ENCODE data around the gene ZNF830. TPM values are rescaled to one million over a fixed set of nuclear protein-coding genes. Genes with fewer than 3 reads are reported as not detected.

Gene ZNF830
- total and polyA plus RNA-seq, 4 donors = 3.6 to 6.9 (median 4.6) TPM

- H3K9me3 ChIP-seq (ENCODE audit: control insufficient read depth in 4 of 4, low read length in 3 of 4) = no peaks in the 10 kb centered on the region
- H3K4me3 ChIP-seq (ENCODE audit: low read depth in 1 of 3, low read length in 3 of 3) = no peak overlapping the region
- 88% methylated on average over 2 of the region's 2 CpGs for WGBS
- no peaks in the 10 kb centered on the region for H3K27me3 ChIP-seq (ENCODE audit: control insufficient read depth in 4 of 4, insufficient read depth in 4 of 4, low read length in 3 of 4)
- peaks cover 2 to 43% (median 31%) of the 10 kb centered on the region in 4 donors for H3K36me3 ChIP-seq (ENCODE audit: control insufficient read depth in 4 of 4, insufficient read depth in 3 of 4, low read depth in 1 of 4, low read length in 3 of 4)
- no peaks in the 10 kb centered on the region for H3K4me1 ChIP-seq (ENCODE audit: control insufficient read depth in 4 of 4, insufficient read depth in 4 of 4, low read length in 3 of 4)
- H3K27ac ChIP-seq (ENCODE audit: low read depth in 1 of 2, low read length in 2 of 2) = no peak overlapping the region
- TF ChIP-seq MAX (IDR thresholded peaks at IDR 0.05) (no peak), JUND (IDR thresholded peaks at IDR 0.05) (no peak), SP1 (IDR thresholded peaks at IDR 0.05) (no peak), FOXA2 (IDR thresholded peaks at IDR 0.05) (no peak), TAF1 (conservative IDR thresholded peaks at IDR 0.05) (no peak), NR2F2 (IDR thresholded peaks at IDR 0.05) (no peak), HNF4G (IDR thresholded peaks at IDR 0.05) (no peak), CTCF (IDR thresholded peaks at IDR 0.05; ENCODE audit: low read depth, low read length, missing input control) (no peak), RAD21 (IDR thresholded peaks at IDR 0.05) (no peak), FOXA1 (IDR thresholded peaks at IDR 0.05) (no peak), RXRA (IDR thresholded peaks at IDR 0.05) (no peak), HNF4A (conservative IDR thresholded peaks at IDR 0.05) (no peak), GABPA (IDR thresholded peaks at IDR 0.05 in 1 of 2, conservative IDR thresholded peaks at IDR 0.05 in 1 of 2) (no peak), REST (IDR thresholded peaks at IDR 0.05) (no peak), ATF3 (IDR thresholded peaks at IDR 0.05) (no peak), ZBTB33 (IDR thresholded peaks at IDR 0.05) (no peak)
- no peak for DNase-seq (ENCODE audit: low spot score)
- H3K9ac ChIP-seq (ENCODE audit: low read depth in 1 of 2, low read length in 2 of 2) = no peak overlapping the region
These were observed 27.3 kb downstream of the ZNF830 start for GRCh38 chr17:34988644-34989043.

GRCh38 chr17:34989473-34989872 is 28.1 kb downstream of the ZNF830 start:
- H3K9ac ChIP-seq (ENCODE audit: low read depth in 1 of 2, low read length in 2 of 2) = no peak overlapping the region
- H3K4me3 ChIP-seq (ENCODE audit: low read depth in 1 of 3, low read length in 3 of 3) = no peak overlapping the region
- DNase-seq (ENCODE audit: low spot score) = no peak
- no peak for TF ChIP-seq GABPA (IDR thresholded peaks at IDR 0.05 in 1 of 2, conservative IDR thresholded peaks at IDR 0.05 in 1 of 2)
- TF ChIP-seq ATF3 (IDR thresholded peaks at IDR 0.05) = no peak
- TF ChIP-seq HNF4G (IDR thresholded peaks at IDR 0.05) = no peak
- TF ChIP-seq SP1 (IDR thresholded peaks at IDR 0.05) = no peak
- TF ChIP-seq FOXA2 (IDR thresholded peaks at IDR 0.05) = no peak
- no peak for TF ChIP-seq TAF1 (conservative IDR thresholded peaks at IDR 0.05)
- no peak for TF ChIP-seq RXRA (IDR thresholded peaks at IDR 0.05)
- no peak for TF ChIP-seq NR2F2 (IDR thresholded peaks at IDR 0.05)
- TF ChIP-seq FOXA1 (IDR thresholded peaks at IDR 0.05) = no peak
- TF ChIP-seq EGR1 (IDR thresholded peaks at IDR 0.05; ENCODE audit: low read depth in 2 of 2) = no peak
- no peak for TF ChIP-seq CTCF (IDR thresholded peaks at IDR 0.05; ENCODE audit: low read depth, low read length, missing input control)
- no peak for TF ChIP-seq MAX (IDR thresholded peaks at IDR 0.05)
- TF ChIP-seq RAD21 (IDR thresholded peaks at IDR 0.05) = no peak
- TF ChIP-seq YY1 (IDR thresholded peaks at IDR 0.05) = no peak
- no peak for TF ChIP-seq HNF4A (conservative IDR thresholded peaks at IDR 0.05)
- TF ChIP-seq ZBTB33 (IDR thresholded peaks at IDR 0.05) = no peak
- H3K4me1 ChIP-seq (ENCODE audit: control insufficient read depth in 4 of 4, insufficient read depth in 4 of 4, low read length in 3 of 4) = no peaks in the 10 kb centered on the region
- H3K36me3 ChIP-seq (ENCODE audit: control insufficient read depth in 4 of 4, insufficient read depth in 3 of 4, low read depth in 1 of 4, low read length in 3 of 4) = peaks cover 2 to 50% (median 37%) of the 10 kb centered on the region in 4 donors
- whole genome bisulfite sequencing = 91% methylated on average over 10 of the region's 10 CpGs
- no peaks in the 10 kb centered on the region for H3K27me3 ChIP-seq (ENCODE audit: control insufficient read depth in 4 of 4, insufficient read depth in 4 of 4, low read length in 3 of 4)
- H3K9me3 ChIP-seq (ENCODE audit: control insufficient read depth in 4 of 4, low read length in 3 of 4) = no peaks in the 10 kb centered on the region
- H3K27ac ChIP-seq (ENCODE audit: low read depth in 1 of 2, low read length in 2 of 2) = no peak overlapping the region
